Tibial nerve (tissue), 4 donors: ENCODE measurements around the gene ADO.
A peak's percentile ranks its signal among the peaks of the same experiment; 100 is the strongest.

ENCODE experiments used
- EP300 ChIP-seq, 2 donors: sonication (generic); formaldehyde crosslinking; IDR thresholded peaks; one replicate each; pipeline ENCODE4 v1.6.1; 2017; ENCODE audit warnings: antibody characterized with exemption in 2 of 2, mild to moderate bottlenecking in 1 of 2
- POLR2A ChIP-seq, 2 donors: fragments of 450-650 bp; IDR thresholded peaks; one replicate each; pipeline ENCODE4 v1.6.1; 2017; ENCODE audit warnings: antibody characterized with exemption in 2 of 2, mild to moderate bottlenecking in 2 of 2, moderate library complexity in 2 of 2
- TF ChIP-seq, protein P1 (sequence below), 5 experiments: fragments of 200-600 bp in 3 of 5; fragments of 450-650 bp in 2 of 5; sonication (generic) in 3 of 5; IDR thresholded peaks; one replicate each; pipeline ENCODE4 v1.5.1; 2016 to 2019; ENCODE audit warnings: antibody characterized with exemption in 5 of 5, mild to moderate bottlenecking in 3 of 5, moderate library complexity in 2 of 5

DNA sequence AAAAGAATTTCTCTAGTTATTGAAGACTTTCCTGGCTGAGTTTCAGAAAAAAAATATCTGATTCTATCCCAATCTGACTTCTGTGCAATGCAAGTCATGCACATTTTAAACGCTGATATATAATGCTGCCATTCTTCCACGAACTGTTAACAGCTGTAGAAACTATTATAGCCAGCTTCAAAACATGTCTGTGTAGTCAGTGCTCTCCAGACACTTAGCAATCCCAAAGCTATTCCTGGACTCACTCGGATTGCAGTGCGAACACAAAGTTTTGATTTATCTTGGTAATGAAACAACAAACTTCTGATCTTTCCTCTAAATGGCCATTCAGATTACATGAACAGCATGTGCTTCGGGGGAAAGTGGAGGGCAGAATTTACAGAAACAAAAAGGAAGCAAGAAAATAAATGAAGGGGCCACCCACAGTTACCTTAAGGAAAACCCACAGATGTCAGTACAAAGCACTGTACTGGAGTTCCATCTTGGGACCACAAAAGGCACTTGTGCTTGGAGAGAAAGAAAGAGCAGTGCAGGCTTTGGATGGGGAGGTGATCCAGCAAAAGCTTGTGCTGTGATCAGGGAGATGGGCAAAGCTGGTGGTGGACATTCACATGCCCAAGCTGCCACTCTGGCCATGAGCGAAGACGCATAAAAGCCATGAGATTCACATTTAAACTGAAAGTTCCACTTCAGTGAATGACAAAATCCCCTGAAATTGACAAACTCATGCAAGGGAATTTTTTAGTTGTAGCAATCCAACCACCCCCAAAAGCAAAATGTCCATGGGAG, 32.1 kb upstream of the ADO start:
- TF ChIP-seq, protein P1, sequence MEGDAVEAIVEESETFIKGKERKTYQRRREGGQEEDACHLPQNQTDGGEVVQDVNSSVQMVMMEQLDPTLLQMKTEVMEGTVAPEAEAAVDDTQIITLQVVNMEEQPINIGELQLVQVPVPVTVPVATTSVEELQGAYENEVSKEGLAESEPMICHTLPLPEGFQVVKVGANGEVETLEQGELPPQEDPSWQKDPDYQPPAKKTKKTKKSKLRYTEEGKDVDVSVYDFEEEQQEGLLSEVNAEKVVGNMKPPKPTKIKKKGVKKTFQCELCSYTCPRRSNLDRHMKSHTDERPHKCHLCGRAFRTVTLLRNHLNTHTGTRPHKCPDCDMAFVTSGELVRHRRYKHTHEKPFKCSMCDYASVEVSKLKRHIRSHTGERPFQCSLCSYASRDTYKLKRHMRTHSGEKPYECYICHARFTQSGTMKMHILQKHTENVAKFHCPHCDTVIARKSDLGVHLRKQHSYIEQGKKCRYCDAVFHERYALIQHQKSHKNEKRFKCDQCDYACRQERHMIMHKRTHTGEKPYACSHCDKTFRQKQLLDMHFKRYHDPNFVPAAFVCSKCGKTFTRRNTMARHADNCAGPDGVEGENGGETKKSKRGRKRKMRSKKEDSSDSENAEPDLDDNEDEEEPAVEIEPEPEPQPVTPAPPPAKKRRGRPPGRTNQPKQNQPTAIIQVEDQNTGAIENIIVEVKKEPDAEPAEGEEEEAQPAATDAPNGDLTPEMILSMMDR (IDR thresholded peaks at IDR 0.05) = no peak
- TF ChIP-seq POLR2A (IDR thresholded peaks at IDR 0.05) = no peak
- peak; percentile 12 to 87 for TF ChIP-seq EP300 (IDR thresholded peaks at IDR 0.05)
